HG02884 (cell line): Measurements from ENCODE around the gene FOXD3.
"Not testable (repeated sequence)": the region's sequence is repeated elsewhere in the genome, so short reads cannot be mapped to it uniquely, and the experiment has no call there.

Source experiments
- ATAC-seq: cut with Tn5 transposase; IDR thresholded peaks from one replicate; pipeline ENCODE4 v1.9.1; 2021; ENCODE audit warnings: mild to moderate bottlenecking, moderate library complexity; ENCODE audit not compliant: unreplicated experiment

FOXD3 gene

DNA sequence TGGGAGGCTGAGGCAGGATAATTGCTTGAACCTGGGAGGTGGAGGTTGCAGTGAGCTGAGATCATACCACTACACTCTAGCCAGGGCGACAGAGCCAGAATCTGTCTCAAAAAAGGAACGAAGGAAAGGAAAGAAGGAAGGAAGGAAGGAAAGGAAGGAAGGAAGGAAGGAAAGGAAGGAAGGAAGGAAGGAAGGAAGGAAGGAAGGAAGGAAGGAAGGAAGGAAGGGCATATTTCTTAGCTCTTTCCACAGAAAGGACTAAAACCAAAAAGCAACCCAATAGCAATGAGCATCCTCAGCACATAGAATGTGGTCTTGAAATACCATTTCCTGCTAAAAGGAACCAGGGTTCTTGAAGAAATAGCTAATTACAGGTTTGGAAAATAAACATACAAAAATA is 33.9 kb downstream of the FOXD3 start:
- ATAC-seq: not testable (repeated sequence)

DNA sequence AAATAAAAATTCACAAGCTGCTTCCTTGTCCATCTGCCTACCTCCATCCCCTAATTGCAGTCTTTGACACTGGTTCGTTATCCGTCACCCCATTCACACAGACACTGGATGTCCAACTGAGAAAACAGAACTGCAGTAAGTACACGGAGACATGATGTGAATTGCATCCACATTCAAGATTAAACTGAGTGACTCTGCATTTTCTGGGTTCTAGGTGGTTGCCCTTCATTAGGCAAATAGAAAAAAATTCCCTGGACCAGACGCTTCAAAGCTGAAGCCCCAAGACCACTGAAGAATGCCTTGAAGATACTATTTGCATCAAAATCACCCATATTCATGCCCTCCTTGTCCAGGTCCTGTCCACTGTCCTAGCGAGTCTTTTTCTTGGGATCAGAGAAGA is 37.2 kb downstream of the FOXD3 start:
- ATAC-seq: no peak

DNA sequence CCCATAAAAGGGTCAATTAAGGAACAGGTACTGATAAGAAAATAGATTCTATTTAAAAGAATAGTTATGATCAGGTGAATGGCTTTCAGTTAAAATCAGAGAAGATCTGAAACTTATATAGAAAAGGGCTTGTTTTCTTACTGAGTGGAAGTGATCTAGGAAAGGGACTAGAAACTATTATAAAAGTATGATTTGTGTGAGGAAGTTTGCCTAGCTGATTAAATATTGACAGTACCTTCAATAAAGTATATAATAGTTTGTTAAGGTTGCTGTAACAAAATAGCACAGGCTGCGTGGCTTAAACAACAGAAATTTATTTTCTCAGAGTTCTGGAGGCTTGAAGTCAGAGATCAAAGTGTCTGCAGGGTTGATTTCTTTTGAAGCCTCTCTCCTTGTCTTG is 39.7 kb downstream of the FOXD3 start:
- ATAC-seq: no peak

GRCh38 chr1:63362578-63362977 is 40.2 kb downstream of the FOXD3 start:
- no peak for ATAC-seq

- no peak for ATAC-seq
Observed at GRCh38 chr1:63363014-63363413, 40.6 kb downstream of the FOXD3 start.

DNA sequence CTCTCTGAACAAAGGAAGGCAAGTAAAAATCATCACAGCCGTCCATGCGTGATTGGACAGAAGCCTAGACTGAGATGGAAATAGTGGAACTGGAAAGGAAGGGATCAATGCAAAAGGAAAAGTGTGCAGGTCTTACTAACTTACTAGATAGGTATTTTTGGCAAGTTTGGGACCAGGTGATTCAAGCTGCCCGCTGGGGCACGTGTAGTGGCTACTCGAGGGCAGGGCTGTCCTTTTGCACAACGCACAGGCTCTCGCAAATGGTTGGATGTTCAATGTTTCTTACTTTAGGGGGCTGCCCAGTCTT is 44.5 kb downstream of the FOXD3 start:
- ATAC-seq: no peak

GRCh38 chr1:63367215-63368103 is 45.1 kb downstream of the FOXD3 start, which contains the start of gene ALG6:
ALG6 (plus strand) TSS chr1:63367627; CDS start chr1:63370978, 3,351 bp downstream.
- peak; percentile 92 for ATAC-seq

DNA sequence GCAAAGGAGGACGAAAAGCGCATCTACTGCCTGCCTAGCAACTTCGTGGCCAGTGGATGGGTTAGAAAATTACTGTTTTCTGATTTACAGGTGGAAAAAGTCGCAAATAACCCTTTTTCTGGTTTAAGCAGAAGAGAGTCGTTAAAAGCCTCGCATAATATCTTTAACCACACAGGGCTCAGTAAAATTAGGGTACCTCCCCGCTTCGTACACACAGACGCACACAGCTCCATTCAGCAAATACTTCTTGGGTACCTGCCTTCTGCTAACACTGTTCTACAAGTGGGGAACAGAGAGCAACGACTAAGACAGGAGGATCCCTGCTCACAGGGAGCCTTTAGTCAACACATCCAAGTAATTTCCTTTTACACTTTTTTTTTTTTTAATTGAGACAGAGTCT is 45.8 kb downstream of the FOXD3 start:
- ATAC-seq: peak; percentile 9
